OCI-LY1 (cell line): ENCODE data around the gene DUSP12.

ENCODE experiments used
- H2AFZ ChIP-seq: fragments of 200-600 bp; sonication (generic), shearing (Covaris generic); 2 replicates; pipeline ENCODE4 v1.6.0; 2014; ENCODE audit warnings: antibody characterized with exemption, mild to moderate bottlenecking, low read length
- H3F3A ChIP-seq: fragments of 200-600 bp; sonication (generic), shearing (Covaris generic); 2 replicates; pipeline ENCODE4 v1.6.0; 2014; ENCODE audit warnings: mild to moderate bottlenecking, antibody characterized with exemption, low read length, moderate library complexity; ENCODE audit not compliant: insufficient read depth
- H3K27ac ChIP-seq: fragments of 200-600 bp; sonication (generic); 2 replicates; pipeline ENCODE4 v1.5.1; 2014; ENCODE audit warnings: low read length, mixed run types, mild to moderate bottlenecking, low read depth; ENCODE audit not compliant: poor library complexity, severe bottlenecking
- H3K27me3 ChIP-seq: fragments of 200-600 bp; sonication (generic); 2 replicates; pipeline ENCODE4 v1.6.0; 2014; ENCODE audit warnings: antibody characterized with exemption, mild to moderate bottlenecking, low read length, moderate library complexity; ENCODE audit not compliant: insufficient read depth
- H3K36me3 ChIP-seq: fragments of 200-600 bp; sonication (generic); 2 replicates; pipeline ENCODE4 v1.6.1; 2014; ENCODE audit warnings: mild to moderate bottlenecking, antibody characterized with exemption, low read length, moderate library complexity, mixed read lengths; ENCODE audit not compliant: insufficient read depth
- H3K4me1 ChIP-seq: fragments of 200-600 bp; sonication (generic); 2 replicates; pipeline ENCODE4 v1.5.1; 2014; ENCODE audit warnings: mild to moderate bottlenecking, low read length, moderate library complexity; ENCODE audit not compliant: insufficient read depth, severe bottlenecking
- H3K4me2 ChIP-seq: fragments of 200-600 bp; sonication (generic), shearing (Covaris generic); 2 replicates; pipeline ENCODE4 v1.6.1; 2014; ENCODE audit warnings: low read length
- H3K4me3 ChIP-seq: fragments of 200-600 bp; sonication (generic); 2 replicates; pipeline ENCODE4 v1.5.1; 2014; ENCODE audit warnings: low read length, low read depth, mild to moderate bottlenecking, mixed read lengths; ENCODE audit not compliant: poor library complexity, severe bottlenecking
- H3K79me2 ChIP-seq: fragments of 200-600 bp; shearing (Covaris generic); 2 replicates; pipeline ENCODE4 v1.6.1; 2016; ENCODE audit warnings: mixed run types, low read length, mixed read lengths; ENCODE audit not compliant: insufficient read depth
- H3K9ac ChIP-seq: fragments of 200-600 bp; sonication (generic), shearing (Covaris generic); 2 replicates; pipeline ENCODE4 v1.6.1; 2014; ENCODE audit warnings: mild to moderate bottlenecking, low read length, mixed read lengths
- H3K9me2 ChIP-seq: fragments of 200-600 bp; sonication (generic), shearing (Covaris generic); 2 replicates; pipeline ENCODE4 v1.6.1; 2014; ENCODE audit warnings: low read depth, mild to moderate bottlenecking, low read length, mixed read lengths
- H3K9me3 ChIP-seq: fragments of 200-600 bp; shearing (Covaris generic); 2 replicates; pipeline ENCODE4 v1.6.1; 2014; ENCODE audit warnings: low read length, mixed read lengths
- H4K20me1 ChIP-seq: fragments of 200-600 bp; sonication (generic), shearing (Covaris generic); 2 replicates; pipeline ENCODE4 v1.6.0; 2016; ENCODE audit warnings: mild to moderate bottlenecking, low read length; ENCODE audit not compliant: insufficient read depth
- EZH2 ChIP-seq: fragments of 200-600 bp; sonication (generic), shearing (Covaris generic); IDR thresholded peaks from 2 replicates; pipeline ENCODE4 v1.8.0; 2017; ENCODE audit warnings: borderline replicate concordance, mixed run types, mild to moderate bottlenecking, antibody characterized with exemption, low read length, moderate library complexity, mixed read lengths
- TF ChIP-seq, protein P1 (sequence below): fragments of 200-600 bp; sonication (generic), shearing (Covaris generic); IDR thresholded peaks from 2 replicates; pipeline ENCODE4 v1.5.1; 2017; ENCODE audit warnings: mild to moderate bottlenecking, antibody characterized with exemption, low read length, moderate library complexity, mixed read lengths

Gene DUSP12

DNA sequence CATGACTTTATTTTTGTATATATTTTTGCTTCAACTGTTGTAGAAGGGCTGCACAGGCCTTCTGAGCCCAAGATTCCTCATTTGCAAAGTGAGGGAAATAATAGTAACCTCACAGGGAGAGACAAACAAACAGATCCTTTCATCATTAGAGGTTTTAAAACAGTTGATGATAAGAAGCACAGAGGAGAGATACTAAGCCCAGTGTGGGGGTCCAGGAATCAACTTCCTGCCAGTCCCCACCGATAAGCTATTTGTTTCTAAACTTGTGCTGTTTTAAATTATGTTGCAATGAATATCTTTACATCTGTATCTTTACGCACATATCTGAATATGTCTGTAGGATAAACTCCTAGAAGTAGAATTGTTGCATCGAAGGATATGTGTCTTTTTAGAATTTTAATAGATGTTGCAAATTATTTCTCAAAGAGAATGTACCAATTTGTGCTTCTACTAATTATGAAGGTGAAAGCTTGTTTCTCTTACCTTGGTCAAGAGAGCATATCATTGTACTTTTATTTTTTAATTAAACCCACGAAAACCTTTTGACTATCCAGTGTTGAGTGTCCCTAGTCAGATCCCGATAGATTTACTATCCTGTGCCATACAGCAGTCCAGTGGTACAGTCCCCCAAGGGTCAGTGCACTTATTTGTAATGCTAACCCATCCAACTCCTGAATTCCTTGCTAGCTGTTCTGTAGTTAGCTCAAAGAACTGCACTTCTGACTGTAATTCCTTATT, 17.4 kb upstream of the DUSP12 start:
- no peak overlapping the region for H2AFZ ChIP-seq
- H3K4me2 ChIP-seq, result no peak overlapping the region
- peaks cover 16% of the 10 kb centered on the region for H3K4me1 ChIP-seq
- TF ChIP-seq, protein P1, sequence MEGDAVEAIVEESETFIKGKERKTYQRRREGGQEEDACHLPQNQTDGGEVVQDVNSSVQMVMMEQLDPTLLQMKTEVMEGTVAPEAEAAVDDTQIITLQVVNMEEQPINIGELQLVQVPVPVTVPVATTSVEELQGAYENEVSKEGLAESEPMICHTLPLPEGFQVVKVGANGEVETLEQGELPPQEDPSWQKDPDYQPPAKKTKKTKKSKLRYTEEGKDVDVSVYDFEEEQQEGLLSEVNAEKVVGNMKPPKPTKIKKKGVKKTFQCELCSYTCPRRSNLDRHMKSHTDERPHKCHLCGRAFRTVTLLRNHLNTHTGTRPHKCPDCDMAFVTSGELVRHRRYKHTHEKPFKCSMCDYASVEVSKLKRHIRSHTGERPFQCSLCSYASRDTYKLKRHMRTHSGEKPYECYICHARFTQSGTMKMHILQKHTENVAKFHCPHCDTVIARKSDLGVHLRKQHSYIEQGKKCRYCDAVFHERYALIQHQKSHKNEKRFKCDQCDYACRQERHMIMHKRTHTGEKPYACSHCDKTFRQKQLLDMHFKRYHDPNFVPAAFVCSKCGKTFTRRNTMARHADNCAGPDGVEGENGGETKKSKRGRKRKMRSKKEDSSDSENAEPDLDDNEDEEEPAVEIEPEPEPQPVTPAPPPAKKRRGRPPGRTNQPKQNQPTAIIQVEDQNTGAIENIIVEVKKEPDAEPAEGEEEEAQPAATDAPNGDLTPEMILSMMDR, result no peak
- TF ChIP-seq EZH2, result no peak
- no peaks in the 10 kb centered on the region for H4K20me1 ChIP-seq
- no peaks in the 10 kb centered on the region for H3K9me3 ChIP-seq
- no peak overlapping the region for H3K9ac ChIP-seq
- no peak overlapping the region for H3K4me3 ChIP-seq
- no peak overlapping the region for H3K27ac ChIP-seq
- H3K9me2 ChIP-seq, result no peaks in the 10 kb centered on the region
- H3K36me3 ChIP-seq, result no peaks in the 10 kb centered on the region
- H3K79me2 ChIP-seq, result no peaks in the 10 kb centered on the region
- H3F3A ChIP-seq, result no peaks in the 10 kb centered on the region
- H3K27me3 ChIP-seq, result no peaks in the 10 kb centered on the region

DNA sequence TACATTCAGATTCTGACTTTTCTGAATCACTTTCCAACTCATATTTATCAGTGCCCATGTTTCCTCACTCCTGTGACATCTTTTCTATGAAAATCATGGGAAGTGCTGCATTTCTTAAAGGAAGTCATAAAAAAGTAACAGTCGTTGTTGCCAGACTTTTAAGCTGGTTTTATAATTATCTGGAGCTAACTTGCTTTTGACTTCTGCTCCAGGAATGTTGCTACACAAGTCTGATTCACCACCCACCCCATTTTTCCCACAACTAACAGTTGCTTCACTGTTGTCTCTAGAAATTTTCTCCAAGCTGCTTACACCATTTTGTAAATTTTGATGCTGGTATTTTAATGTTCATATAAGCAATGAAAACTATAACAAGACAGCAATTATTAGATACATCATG, 16.1 kb upstream of the DUSP12 start:
- Histone ChIP-seq H3K4me2 (no peak overlapping the region), H3K4me3 (no peak overlapping the region), H2AFZ (no peak overlapping the region), H3K9me2 (no peaks in the 10 kb centered on the region), H3K4me1 (peaks cover 12% of the 10 kb centered on the region), H3K27ac (no peak overlapping the region), H3K9ac (no peak overlapping the region), H3K9me3 (no peaks in the 10 kb centered on the region), H3K79me2 (no peaks in the 10 kb centered on the region), H4K20me1 (no peaks in the 10 kb centered on the region), H3K36me3 (no peaks in the 10 kb centered on the region), H3K27me3 (no peaks in the 10 kb centered on the region), H3F3A (no peaks in the 10 kb centered on the region)
- TF ChIP-seq, protein P1, result no peak
- no peak for TF ChIP-seq EZH2

DNA sequence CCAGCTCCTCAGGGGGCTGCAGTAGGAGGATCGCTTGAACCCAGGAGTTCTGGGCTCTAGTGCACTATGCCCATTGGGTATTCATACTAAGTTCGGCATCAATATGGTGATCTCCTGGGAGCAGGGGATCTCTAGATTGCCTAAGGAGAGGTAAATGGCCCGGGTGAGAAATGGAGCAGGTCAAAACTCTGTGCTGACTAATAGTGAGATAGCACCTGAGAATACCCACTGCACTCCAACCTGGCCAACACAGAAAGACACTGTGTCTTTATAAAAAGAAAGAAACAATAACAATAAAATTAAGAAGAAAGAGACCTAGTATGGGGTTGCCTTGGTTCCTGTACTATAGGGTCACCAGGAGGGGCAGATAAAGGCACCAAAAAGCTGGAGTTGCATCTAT, 13.7 kb upstream of the DUSP12 start:
- no peaks in the 10 kb centered on the region for H3K27me3 ChIP-seq
- no peak overlapping the region for H2AFZ ChIP-seq
- H4K20me1 ChIP-seq, result no peaks in the 10 kb centered on the region
- no peaks in the 10 kb centered on the region for H3K9me3 ChIP-seq
- TF ChIP-seq, protein P1, result no peak
- TF ChIP-seq EZH2, result no peak
- H3K9me2 ChIP-seq, result no peaks in the 10 kb centered on the region
- no peak overlapping the region for H3K4me3 ChIP-seq
- H3K9ac ChIP-seq, result no peak overlapping the region
- no peaks in the 10 kb centered on the region for H3F3A ChIP-seq
- peaks cover 33% of the 10 kb centered on the region for H3K4me1 ChIP-seq
- H3K36me3 ChIP-seq, result no peaks in the 10 kb centered on the region
- no peak overlapping the region for H3K27ac ChIP-seq
- no peak overlapping the region for H3K4me2 ChIP-seq
- H3K79me2 ChIP-seq, result no peaks in the 10 kb centered on the region
